Measurements from ENCODE around the gene PRKAR1B.

Gene PRKAR1B

GRCh38 chr7:601036-601594 lies 126.0 kb downstream of the PRKAR1B start:
- DNase-seq: no peak

- no peak for DNase-seq
Measured at GRCh38 chr7:600149-601035, 126.7 kb downstream of the PRKAR1B start.

GRCh38 chr7:598899-599298 lies 128.2 kb downstream of the PRKAR1B start:
- DNase-seq: no peak

- DNase-seq: no peak
Measured at GRCh38 chr7:597348-598178, 129.5 kb downstream of the PRKAR1B start.

- no peak for DNase-seq
Measured at GRCh38 chr7:596819-597182, 130.3 kb downstream of the PRKAR1B start.

GRCh38 chr7:596071-596818 lies 130.8 kb downstream of the PRKAR1B start:
- DNase-seq: no peak

- DNase-seq: peak in 1 of 2 donors; percentile 34
Measured at GRCh38 chr7:595621-596010, 131.5 kb downstream of the PRKAR1B start.

- no peak for DNase-seq
Measured at GRCh38 chr7:594920-595620, 132.0 kb downstream of the PRKAR1B start.

- no peak for DNase-seq
Measured at GRCh38 chr7:594212-594913, 132.7 kb downstream of the PRKAR1B start.

- DNase-seq: peak in 1 of 2 donors; percentile 14
Measured at GRCh38 chr7:593324-594115, 133.6 kb downstream of the PRKAR1B start.

- DNase-seq: no peak
Measured at GRCh38 chr7:591856-592628, 135.0 kb downstream of the PRKAR1B start.

GRCh38 chr7:590731-591551 lies 136.1 kb downstream of the PRKAR1B start:
- no peak for DNase-seq

- DNase-seq: no peak
Measured at GRCh38 chr7:589781-590575, 137.1 kb downstream of the PRKAR1B start.

- no peak for DNase-seq
Measured at GRCh38 chr7:587767-588166, 139.3 kb downstream of the PRKAR1B start.

- DNase-seq: no peak
Measured at GRCh38 chr7:586494-586893, 140.6 kb downstream of the PRKAR1B start.

- no peak for DNase-seq
Measured at GRCh38 chr7:585873-586272, 141.2 kb downstream of the PRKAR1B start.

GRCh38 chr7:585229-585711 lies 141.8 kb downstream of the PRKAR1B start:
- no peak for DNase-seq

- DNase-seq: no peak
Measured at GRCh38 chr7:584820-585219, 142.3 kb downstream of the PRKAR1B start.
